ENCODE data around the gene MYG1.
"Not testable (repeated sequence)": the region's sequence is repeated elsewhere in the genome, so short reads cannot be mapped to it uniquely, and the experiment has no call there.

The MYG1 gene

GRCh38 chr12:53289891-53290290 is 9.6 kb upstream of the MYG1 start:
- POLR2A ChIA-PET = interaction anchor here (1.7 kb wide), 1 partner anchor 71 kb away, joined by 4 read pairs; no protein-coding TSS in a partner anchor
- no peak for DNase-seq (ENCODE audit: low read depth, low spot score)
- CTCF ChIA-PET = interaction anchor here (0.8 to 22.9 kb wide), 8 partner anchors 8 to 224 kb away, joined by 3 to 659 read pairs (median 50); partner anchors contain the start of genes AAAS, ESPL1, ITGB7 and MYG1

DNA sequence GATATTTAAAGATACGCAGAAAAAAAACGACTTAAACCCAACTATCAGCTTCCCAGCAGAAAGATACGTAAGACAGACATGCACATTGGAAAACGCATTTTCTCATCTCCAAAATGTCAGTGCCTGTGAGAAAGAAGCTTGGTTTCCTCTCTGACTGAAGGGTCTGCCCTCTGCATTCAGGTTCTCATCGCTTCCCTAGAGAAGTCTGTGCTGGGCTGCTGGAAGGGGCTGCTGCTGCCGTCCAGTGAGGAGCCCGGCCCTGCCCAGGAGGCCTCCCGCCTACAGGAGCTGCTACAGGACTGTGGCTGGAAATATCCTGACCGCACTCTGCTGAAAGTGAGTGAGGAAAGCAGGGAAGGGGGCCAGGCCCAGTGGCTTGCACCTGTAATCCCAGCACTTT is 8.8 kb upstream of the MYG1 start:
- TF ChIP-seq, protein P1, sequence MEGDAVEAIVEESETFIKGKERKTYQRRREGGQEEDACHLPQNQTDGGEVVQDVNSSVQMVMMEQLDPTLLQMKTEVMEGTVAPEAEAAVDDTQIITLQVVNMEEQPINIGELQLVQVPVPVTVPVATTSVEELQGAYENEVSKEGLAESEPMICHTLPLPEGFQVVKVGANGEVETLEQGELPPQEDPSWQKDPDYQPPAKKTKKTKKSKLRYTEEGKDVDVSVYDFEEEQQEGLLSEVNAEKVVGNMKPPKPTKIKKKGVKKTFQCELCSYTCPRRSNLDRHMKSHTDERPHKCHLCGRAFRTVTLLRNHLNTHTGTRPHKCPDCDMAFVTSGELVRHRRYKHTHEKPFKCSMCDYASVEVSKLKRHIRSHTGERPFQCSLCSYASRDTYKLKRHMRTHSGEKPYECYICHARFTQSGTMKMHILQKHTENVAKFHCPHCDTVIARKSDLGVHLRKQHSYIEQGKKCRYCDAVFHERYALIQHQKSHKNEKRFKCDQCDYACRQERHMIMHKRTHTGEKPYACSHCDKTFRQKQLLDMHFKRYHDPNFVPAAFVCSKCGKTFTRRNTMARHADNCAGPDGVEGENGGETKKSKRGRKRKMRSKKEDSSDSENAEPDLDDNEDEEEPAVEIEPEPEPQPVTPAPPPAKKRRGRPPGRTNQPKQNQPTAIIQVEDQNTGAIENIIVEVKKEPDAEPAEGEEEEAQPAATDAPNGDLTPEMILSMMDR (IDR thresholded peaks at IDR 0.05; ENCODE audit: insufficient read depth, low read length, missing control alignments) = no peak
- POLR2A ChIA-PET = interaction anchor here (0.7 kb wide), 1 partner anchor 65 kb away, joined by 3 read pairs; no protein-coding TSS in a partner anchor
- no peak overlapping the region for H3K4me3 ChIP-seq (ENCODE audit: low read depth, low read length)
- CTCF ChIA-PET = interaction anchor here (0.8 to 22.9 kb wide), 9 partner anchors 9 to 225 kb away, joined by 3 to 659 read pairs (median 46); partner anchors contain the start of genes AAAS, ESPL1, ITGB7 and MYG1
- no peak for DNase-seq (ENCODE audit: low read depth, low spot score)

More at GRCh38 chr12:53289891-53290290, 9.6 kb upstream of the MYG1 start:
- TF ChIP-seq, protein P1 (IDR thresholded peaks at IDR 0.05; ENCODE audit: insufficient read depth, low read length, missing control alignments) = no peak
- H3K4me3 ChIP-seq (ENCODE audit: low read depth, low read length) = no peak overlapping the region

DNA sequence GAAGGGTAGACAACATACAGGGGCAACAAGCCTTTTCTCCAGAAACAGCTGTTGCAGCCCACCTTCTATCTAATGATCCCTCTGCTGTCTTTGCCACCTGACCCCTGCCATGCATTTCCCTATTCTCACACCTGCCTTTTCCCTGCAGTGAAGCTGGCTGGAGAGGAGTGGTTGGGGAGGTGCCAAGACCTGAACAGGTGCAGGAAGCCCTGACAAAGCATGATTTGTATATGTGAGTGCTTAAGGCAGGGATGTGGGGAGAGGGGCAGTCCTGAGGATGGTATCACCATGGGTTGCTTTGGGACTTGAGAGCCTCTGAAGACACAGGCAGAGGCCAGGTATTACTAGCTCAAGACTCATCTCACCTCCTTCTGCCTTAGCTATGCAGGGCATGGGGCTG is 7.1 kb upstream of the MYG1 start:
- ChIA-PET POLR2A (no interaction called here), CTCF (interaction anchor here (0.8 to 22.9 kb wide), 5 partner anchors 26 to 227 kb away, joined by 3 to 659 read pairs (median 10); partner anchors contain the start of genes AAAS and ITGB7)

DNA sequence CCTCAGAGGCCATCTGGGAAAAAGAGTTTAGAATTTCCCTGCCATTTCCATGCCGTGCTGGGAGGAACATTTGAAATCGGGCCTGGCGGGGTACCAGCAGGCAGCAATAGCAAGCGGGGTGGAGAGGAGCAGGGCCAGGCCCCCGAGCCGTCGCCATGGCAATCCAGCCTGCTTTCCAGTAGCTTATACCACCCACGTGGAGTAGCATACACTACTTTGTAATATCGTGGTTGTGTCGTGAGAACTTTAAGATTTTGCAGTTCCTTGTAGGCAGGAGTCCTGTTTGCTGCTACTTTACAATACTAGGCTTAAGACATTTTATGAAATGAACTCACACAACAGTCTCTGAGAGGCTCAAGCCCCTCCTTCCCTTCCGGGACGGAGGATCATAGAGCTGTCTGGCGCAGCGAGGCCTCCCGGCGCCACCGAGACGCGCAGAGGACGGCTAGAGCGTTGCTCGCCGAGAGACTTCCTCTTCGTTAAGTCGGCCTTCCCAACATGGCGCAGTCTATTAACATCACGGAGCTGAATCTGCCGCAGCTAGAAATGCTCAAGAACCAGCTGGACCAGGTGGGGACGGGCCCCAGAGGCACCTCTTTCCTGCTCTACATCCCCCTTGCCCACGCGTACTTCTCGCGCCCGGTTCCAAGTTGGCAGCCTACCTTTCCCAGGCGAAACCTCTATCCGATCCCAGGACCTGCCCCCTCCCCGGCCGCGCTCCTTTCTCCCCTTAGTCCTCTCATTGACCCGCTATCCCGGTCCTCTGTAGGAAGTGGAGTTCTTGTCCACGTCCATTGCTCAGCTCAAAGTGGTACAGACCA is 4.2 kb upstream of the MYG1 start, which contains the start of gene PFDN5:
TSS of gene PFDN5 (plus strand) at position 473 of the 821 bp plus-strand sequence. CDS start at position 499, 26 bp downstream.
- ChIA-PET POLR2A (interaction anchor here (0.6 to 2.1 kb wide), 15 partner anchors 9 to 247 kb away, joined by 3 to 12 read pairs (median 3); partner anchors contain the start of genes AAAS, PRR13, SPRYD3 and ZNF740), CTCF (interaction anchor here (0.9 to 22.9 kb wide), 10 partner anchors 8 to 137 kb away, joined by 3 to 659 read pairs (median 8); partner anchors contain the start of genes AAAS and ITGB7)
- peak within 1 kb of the TSS; percentile 93 for H3K4me3 ChIP-seq (ENCODE audit: low read depth, low read length)
- peak; percentile 51 for DNase-seq (ENCODE audit: low read depth, low spot score)
- TF ChIP-seq, protein P1 (IDR thresholded peaks at IDR 0.05; ENCODE audit: insufficient read depth, low read length, missing control alignments) = peak; percentile 1

More for the DNA sequence above, 7.1 kb upstream of the MYG1 start:
- DNase-seq (ENCODE audit: low read depth, low spot score) = no peak
- H3K4me3 ChIP-seq (ENCODE audit: low read depth, low read length) = no peak overlapping the region
- TF ChIP-seq, protein P1 (IDR thresholded peaks at IDR 0.05; ENCODE audit: insufficient read depth, low read length, missing control alignments) = no peak

- peak overlapping the region; percentile 93 for H3K4me3 ChIP-seq (ENCODE audit: low read depth, low read length)
- ChIA-PET POLR2A (interaction anchor here (0.6 to 2.1 kb wide), 12 partner anchors 8 to 217 kb away, joined by 3 to 12 read pairs (median 4); partner anchors contain the start of genes AAAS, SPRYD3 and ZNF740), CTCF (interaction anchor here (0.9 to 22.9 kb wide), 8 partner anchors 8 to 136 kb away, joined by 3 to 659 read pairs (median 8); partner anchors contain the start of genes AAAS and ITGB7)
- no peak for DNase-seq (ENCODE audit: low read depth, low spot score)
- TF ChIP-seq, protein P1 (IDR thresholded peaks at IDR 0.05; ENCODE audit: insufficient read depth, low read length, missing control alignments) = no peak
Observed at GRCh38 chr12:53295891-53296219, 3.6 kb upstream of the MYG1 start.

GRCh38 chr12:53297106-53297505 is 2.4 kb upstream of the MYG1 start:
- not testable (repeated sequence) for H3K4me3 ChIP-seq (ENCODE audit: low read depth, low read length); DNase-seq (ENCODE audit: low read depth, low spot score)
- ChIA-PET POLR2A (interaction anchor here (1.0 to 2.9 kb wide), 2 partner anchors 24 to 81 kb away, joined by 3 to 19 read pairs; partner anchors contain the start of gene AAAS), CTCF (interaction anchor here (1.3 to 22.9 kb wide), 8 partner anchors 9 to 198 kb away, joined by 3 to 659 read pairs (median 6); partner anchors contain the start of genes AAAS and ITGB7)

Data from AG04449 (cell line).